ENCODE measurements around the gene ATG16L1. TPM values are rescaled to one million over a fixed set of nuclear protein-coding genes. Genes with fewer than 3 reads are reported as not detected.

ATG16L1 gene
- total RNA-seq, 1 donor from 2014 or later, result 26.6 TPM

GRCh38 chr2:233281992-233282603 lies 30.6 kb downstream of the ATG16L1 start:
- no peak for DNase-seq
- peak; percentile 67 for ATAC-seq
- Histone ChIP-seq H3K4me3 (no peak overlapping the region), H3K36me3 (peaks cover 97% of the 10 kb centered on the region), H3K9me3 (no peaks in the 10 kb centered on the region), H3K4me1 (no peaks in the 10 kb centered on the region), H3K27me3 (no peaks in the 10 kb centered on the region), H3K27ac (no peak overlapping the region)
- intact Hi-C loops (cut with DNase I), result no loop called here
- no peak for TF ChIP-seq CTCF (IDR thresholded peaks at IDR 0.05)

- H3K9me3 ChIP-seq, result no peaks in the 10 kb centered on the region
- TF ChIP-seq CTCF (IDR thresholded peaks at IDR 0.05), result no peak
- H3K27ac ChIP-seq, result no peak overlapping the region
- H3K36me3 ChIP-seq, result peaks cover 94% of the 10 kb centered on the region
- H3K27me3 ChIP-seq, result no peaks in the 10 kb centered on the region
- no peak overlapping the region for H3K4me3 ChIP-seq
- DNase-seq, result no peak
- ATAC-seq, result no peak
- intact Hi-C loops (cut with DNase I), result no loop called here
- no peaks in the 10 kb centered on the region for H3K4me1 ChIP-seq
Measured at GRCh38 chr2:233285921-233286320, 34.4 kb downstream of the ATG16L1 start.

- TF ChIP-seq CTCF (IDR thresholded peaks at IDR 0.05), result no peak
- Histone ChIP-seq H3K9me3 (no peaks in the 10 kb centered on the region), H3K36me3 (peaks cover 94% of the 10 kb centered on the region), H3K4me1 (no peaks in the 10 kb centered on the region), H3K4me3 (no peak overlapping the region), H3K27ac (no peak overlapping the region), H3K27me3 (no peaks in the 10 kb centered on the region)
- intact Hi-C loops (cut with DNase I), result no loop called here
- DNase-seq, result no peak
- no peak for ATAC-seq
Measured at GRCh38 chr2:233287871-233288270, 36.4 kb downstream of the ATG16L1 start.

GRCh38 chr2:233288663-233289062 lies 37.2 kb downstream of the ATG16L1 start:
- no peak overlapping the region for H3K27ac ChIP-seq
- intact Hi-C loops (cut with DNase I), result no loop called here

GRCh38 chr2:233289648-233290047 lies 38.2 kb downstream of the ATG16L1 start:
- no peak for TF ChIP-seq CTCF (IDR thresholded peaks at IDR 0.05)
- Histone ChIP-seq H3K4me3 (no peak overlapping the region), H3K4me1 (no peaks in the 10 kb centered on the region), H3K27ac (no peak overlapping the region), H3K27me3 (no peaks in the 10 kb centered on the region), H3K36me3 (peaks cover 95% of the 10 kb centered on the region), H3K9me3 (no peaks in the 10 kb centered on the region)
- DNase-seq, result no peak
- intact Hi-C loops (cut with DNase I), result no loop called here
- ATAC-seq, result no peak

More at GRCh38 chr2:233288663-233289062, 37.2 kb downstream of the ATG16L1 start:
- TF ChIP-seq CTCF (IDR thresholded peaks at IDR 0.05), result no peak
- no peak for DNase-seq
- H3K36me3 ChIP-seq, result peaks cover 95% of the 10 kb centered on the region
- H3K27me3 ChIP-seq, result no peaks in the 10 kb centered on the region
- H3K4me3 ChIP-seq, result no peak overlapping the region
- no peak for ATAC-seq
- H3K9me3 ChIP-seq, result no peaks in the 10 kb centered on the region
- H3K4me1 ChIP-seq, result no peaks in the 10 kb centered on the region
